ENCODE data around the gene SCNN1B. TPM values are rescaled to one million over a fixed set of nuclear protein-coding genes. Genes with fewer than 3 reads are reported as not detected.
"Not testable (repeated sequence)": the region's sequence is repeated elsewhere in the genome, so short reads cannot be mapped to it uniquely, and the experiment has no call there.

SCNN1B gene
- total RNA-seq, 1 donor: not detected

GRCh38 chr16:23362460-23363317 is 60.6 kb downstream of the SCNN1B start:
- Histone ChIP-seq H3K9me3 (ENCODE audit: low read depth, low read length) (no peaks in the 10 kb centered on the region), H4K20me1 (ENCODE audit: insufficient read depth, low read length) (no peaks in the 10 kb centered on the region), H3K4me3 (ENCODE audit: insufficient read depth, low read length) (no peak overlapping the region), H3K27ac (ENCODE audit: low read depth, low read length) (no peak overlapping the region), H2AFZ (ENCODE audit: low read length) (no peak overlapping the region), H3K79me2 (ENCODE audit: insufficient read depth, low read length) (no peaks in the 10 kb centered on the region), H3K27me3 (ENCODE audit: insufficient read depth, low read length) (no peaks in the 10 kb centered on the region), H3K4me1 (ENCODE audit: insufficient read depth, low read length) (no peaks in the 10 kb centered on the region), H3K4me2 (ENCODE audit: insufficient read depth, low read length) (no peak overlapping the region), H3K36me3 (ENCODE audit: insufficient read depth, low read length) (no peaks in the 10 kb centered on the region)
- TF ChIP-seq CTCF (IDR thresholded peaks at IDR 0.05; ENCODE audit: extremely low read depth, low read depth, low read length): no peak
- DNase-seq (ENCODE audit: insufficient read length, low spot score, missing footprints): no peak

GRCh38 chr16:23365602-23366240 is 63.6 kb downstream of the SCNN1B start:
- Histone ChIP-seq H3K79me2 (ENCODE audit: insufficient read depth, low read length) (no peaks in the 10 kb centered on the region), H3K4me2 (ENCODE audit: insufficient read depth, low read length) (no peak overlapping the region), H3K36me3 (ENCODE audit: insufficient read depth, low read length) (no peaks in the 10 kb centered on the region), H4K20me1 (ENCODE audit: insufficient read depth, low read length) (no peaks in the 10 kb centered on the region), H3K9me3 (ENCODE audit: low read depth, low read length) (no peaks in the 10 kb centered on the region), H3K27ac (ENCODE audit: low read depth, low read length) (no peak overlapping the region), H3K27me3 (ENCODE audit: insufficient read depth, low read length) (peaks cover 3% of the 10 kb centered on the region), H3K4me3 (ENCODE audit: insufficient read depth, low read length) (no peak overlapping the region), H3K4me1 (ENCODE audit: insufficient read depth, low read length) (no peaks in the 10 kb centered on the region), H2AFZ (ENCODE audit: low read length) (no peak overlapping the region)
- TF ChIP-seq CTCF (IDR thresholded peaks at IDR 0.05; ENCODE audit: extremely low read depth, low read depth, low read length): no peak
- no peak for DNase-seq (ENCODE audit: insufficient read length, low spot score, missing footprints)

DNA sequence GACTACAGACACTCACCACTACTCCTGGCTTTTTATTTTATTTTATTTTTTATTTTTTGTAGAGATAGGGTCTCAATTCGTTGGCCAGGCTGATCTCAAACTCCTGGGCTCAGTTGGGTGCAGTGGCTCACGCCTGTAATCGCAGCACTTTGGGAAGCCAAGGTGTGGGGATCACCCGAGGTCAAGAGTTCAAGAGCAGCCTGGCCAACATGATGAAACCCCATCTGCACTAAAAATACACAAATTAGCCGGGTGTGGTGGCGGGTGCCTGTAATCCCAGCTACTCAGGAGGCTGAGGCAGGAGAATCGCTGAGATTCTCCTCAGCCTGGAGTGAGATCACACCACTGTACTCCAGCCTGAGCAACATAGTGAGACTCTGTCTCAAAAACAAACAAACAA is 64.2 kb downstream of the SCNN1B start:
- H3K27ac ChIP-seq (ENCODE audit: low read depth, low read length); H3K27me3 ChIP-seq (ENCODE audit: insufficient read depth, low read length); H3K9me3 ChIP-seq (ENCODE audit: low read depth, low read length); H4K20me1 ChIP-seq (ENCODE audit: insufficient read depth, low read length); H3K4me1 ChIP-seq (ENCODE audit: insufficient read depth, low read length); H3K36me3 ChIP-seq (ENCODE audit: insufficient read depth, low read length); H2AFZ ChIP-seq (ENCODE audit: low read length); DNase-seq (ENCODE audit: insufficient read length, low spot score, missing footprints); H3K4me3 ChIP-seq (ENCODE audit: insufficient read depth, low read length); H3K79me2 ChIP-seq (ENCODE audit: insufficient read depth, low read length); H3K4me2 ChIP-seq (ENCODE audit: insufficient read depth, low read length): not testable (repeated sequence)

DNA sequence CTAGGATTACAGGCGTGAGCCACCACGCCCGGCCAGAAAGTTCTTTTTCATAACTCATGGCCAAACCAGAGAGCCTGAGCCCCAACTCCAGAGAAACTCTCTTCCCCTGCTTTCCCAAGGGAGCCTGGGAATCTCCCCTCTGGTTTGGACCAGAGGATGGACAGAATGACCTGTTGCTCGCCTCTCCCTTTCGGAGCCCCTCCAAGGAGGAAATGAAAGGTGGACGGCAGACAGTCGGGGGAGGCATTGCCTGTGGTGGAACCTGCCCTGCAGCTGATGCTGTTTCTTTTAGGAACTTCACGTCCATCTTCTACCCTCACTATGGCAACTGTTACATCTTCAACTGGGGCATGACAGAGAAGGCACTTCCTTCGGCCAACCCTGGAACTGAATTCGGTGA is 65.5 kb downstream of the SCNN1B start:
- H3K4me1 ChIP-seq (ENCODE audit: insufficient read depth, low read length): no peaks in the 10 kb centered on the region
- H3K36me3 ChIP-seq (ENCODE audit: insufficient read depth, low read length): no peaks in the 10 kb centered on the region
- no peaks in the 10 kb centered on the region for H4K20me1 ChIP-seq (ENCODE audit: insufficient read depth, low read length)
- peaks cover 3% of the 10 kb centered on the region for H3K27me3 ChIP-seq (ENCODE audit: insufficient read depth, low read length)
- H3K4me3 ChIP-seq (ENCODE audit: insufficient read depth, low read length): no peak overlapping the region
- no peaks in the 10 kb centered on the region for H3K9me3 ChIP-seq (ENCODE audit: low read depth, low read length)
- DNase-seq (ENCODE audit: insufficient read length, low spot score, missing footprints): peak; percentile 10
- TF ChIP-seq CTCF (IDR thresholded peaks at IDR 0.05; ENCODE audit: extremely low read depth, low read depth, low read length): no peak
- H2AFZ ChIP-seq (ENCODE audit: low read length): no peak overlapping the region
- no peak overlapping the region for H3K27ac ChIP-seq (ENCODE audit: low read depth, low read length)
- no peak overlapping the region for H3K4me2 ChIP-seq (ENCODE audit: insufficient read depth, low read length)
- H3K79me2 ChIP-seq (ENCODE audit: insufficient read depth, low read length): no peaks in the 10 kb centered on the region

Measured in osteoblast (primary cell).